MCF 10A (cell line): ENCODE results near the gene HOXA6. TPM values are rescaled to one million over a fixed set of nuclear protein-coding genes. Genes with fewer than 3 reads are reported as not detected.

Source experiments
- BruUV-seq: library from RNA; stranded (reverse); fragments of 400-500 nt; replicated peaks from 2 replicates; lab custom pipeline; 2021; lab: Mats Ljungman, UMichigan
- CTCF ChIA-PET: fragments of 300-600 bp; sonication (Branson Sonifier 250); formaldehyde crosslinking; extraction: SDS; loops from one replicate; lab custom pipeline; 2021; ENCODE audit warnings: antibody characterized with exemption, inconsistent platforms; lab: Yijun Ruan, JAX
- POLR2A ChIA-PET: fragments of 300-600, 350-650 bp; sonication (Branson Sonifier 250); formaldehyde crosslinking; extraction: SDS; loops from one replicate; lab custom pipeline; 2020; ENCODE audit warnings: antibody characterized with exemption, inconsistent platforms; lab: Yijun Ruan, JAX
- DNase-seq: peaks from one replicate; pipeline ENCODE4 v3.0.0-alpha.2; 2018; ENCODE audit not compliant: unreplicated experiment
- H3K27ac Mint-ChIP-seq: one replicate; pipeline ENCODE4 v1.8.0; 2022; ENCODE audit warnings: mild to moderate bottlenecking, low read depth, mixed read lengths; ENCODE audit not compliant: unreplicated experiment
- H3K27me3 Mint-ChIP-seq: one replicate; pipeline ENCODE4 v1.8.0; 2022; ENCODE audit warnings: mixed read lengths; ENCODE audit not compliant: insufficient read depth, unreplicated experiment
- H3K36me3 Mint-ChIP-seq: one replicate; pipeline ENCODE4 v1.8.0; 2022; ENCODE audit warnings: mild to moderate bottlenecking, moderate library complexity, mixed read lengths; ENCODE audit not compliant: insufficient read depth, unreplicated experiment
- H3K4me1 Mint-ChIP-seq: one replicate; pipeline ENCODE4 v1.8.0; 2022; ENCODE audit warnings: mixed read lengths; ENCODE audit not compliant: insufficient read depth, unreplicated experiment
- H3K4me3 Mint-ChIP-seq: one replicate; pipeline ENCODE4 v1.8.0; 2022; ENCODE audit warnings: mild to moderate bottlenecking, moderate library complexity, mixed read lengths; ENCODE audit not compliant: unreplicated experiment
- H3K9me3 Mint-ChIP-seq: one replicate; pipeline ENCODE4 v1.8.0; 2022; ENCODE audit warnings: mixed read lengths; ENCODE audit not compliant: unreplicated experiment
- intact Hi-C: fragments of 100-400 bp; cut with micrococcal nuclease; formaldehyde crosslinking; loops from 2 replicates; pipeline ENCODE4 v1.14.1; 2022
- total RNA-seq: library from RNA; stranded (reverse); gene quantifications from 2 replicates; pipeline ENCODE4 v1.2.3, GENCODE V29; 2022
- TF ChIP-seq, protein P1 (sequence below): fragments of 200-600 bp; IDR thresholded peaks from one replicate; pipeline ENCODE4 v1.8.0; 2022; ENCODE audit warnings: antibody characterized with exemption, mild to moderate bottlenecking; ENCODE audit not compliant: unreplicated experiment

The HOXA6 gene
- total RNA-seq, 1 experiment from 2014 or later, result 0.96 TPM

GRCh38 chr7:27165089-27165995 is 17.8 kb upstream of the HOXA6 start, which contains the start of gene HOXA9:
Gene HOXA9, minus strand, starts transcription at chr7:27165537. Its CDS starts 80 bp downstream, at chr7:27165457.
- H3K27me3 Mint-ChIP-seq, result no peaks in the 10 kb centered on the region
- H3K36me3 Mint-ChIP-seq, result peaks cover 8% of the 10 kb centered on the region
- peak within 1 kb of the TSS; percentile 72 for H3K27ac Mint-ChIP-seq
- TF ChIP-seq, protein P1, sequence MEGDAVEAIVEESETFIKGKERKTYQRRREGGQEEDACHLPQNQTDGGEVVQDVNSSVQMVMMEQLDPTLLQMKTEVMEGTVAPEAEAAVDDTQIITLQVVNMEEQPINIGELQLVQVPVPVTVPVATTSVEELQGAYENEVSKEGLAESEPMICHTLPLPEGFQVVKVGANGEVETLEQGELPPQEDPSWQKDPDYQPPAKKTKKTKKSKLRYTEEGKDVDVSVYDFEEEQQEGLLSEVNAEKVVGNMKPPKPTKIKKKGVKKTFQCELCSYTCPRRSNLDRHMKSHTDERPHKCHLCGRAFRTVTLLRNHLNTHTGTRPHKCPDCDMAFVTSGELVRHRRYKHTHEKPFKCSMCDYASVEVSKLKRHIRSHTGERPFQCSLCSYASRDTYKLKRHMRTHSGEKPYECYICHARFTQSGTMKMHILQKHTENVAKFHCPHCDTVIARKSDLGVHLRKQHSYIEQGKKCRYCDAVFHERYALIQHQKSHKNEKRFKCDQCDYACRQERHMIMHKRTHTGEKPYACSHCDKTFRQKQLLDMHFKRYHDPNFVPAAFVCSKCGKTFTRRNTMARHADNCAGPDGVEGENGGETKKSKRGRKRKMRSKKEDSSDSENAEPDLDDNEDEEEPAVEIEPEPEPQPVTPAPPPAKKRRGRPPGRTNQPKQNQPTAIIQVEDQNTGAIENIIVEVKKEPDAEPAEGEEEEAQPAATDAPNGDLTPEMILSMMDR, result no peak
- peak within 1 kb of the TSS; percentile 84 for H3K4me3 Mint-ChIP-seq
- H3K9me3 Mint-ChIP-seq, result no peaks in the 10 kb centered on the region
- peaks cover 8% of the 10 kb centered on the region for H3K4me1 Mint-ChIP-seq
- DNase-seq, result peak; percentile 82
- intact Hi-C loops, result no loop called here
- CTCF ChIA-PET, result interaction anchor here (0.7 to 1.6 kb wide), 4 partner anchors 15 to 493 kb away, joined by 3 to 7 read pairs (median 4); partner anchors contain the start of gene HOXA5
- no TSS peak for BruUV-seq
- POLR2A ChIA-PET, result interaction anchor here (0.6 to 5.1 kb wide), 7 partner anchors 14 to 486 kb away, joined by 3 to 49 read pairs (median 3); partner anchors contain the start of gene HOXA5

- H3K27me3 Mint-ChIP-seq, result no peaks in the 10 kb centered on the region
- intact Hi-C loops, result no loop called here
- DNase-seq, result peak; percentile 61
- H3K36me3 Mint-ChIP-seq, result peaks cover 13% of the 10 kb centered on the region
- ChIA-PET CTCF (interaction anchor here (0.7 kb wide), 2 partner anchors 64 to 310 kb away, joined by 3 read pairs; no protein-coding TSS in a partner anchor), POLR2A (interaction anchor here (0.6 to 5.1 kb wide), 12 partner anchors 7 to 590 kb away, joined by 3 to 65 read pairs (median 12); partner anchors contain the start of genes HOXA5, HOXA6 and TAX1BP1)
- TF ChIP-seq, protein P1, result no peak
- peak overlapping the region; percentile 72 for H3K27ac Mint-ChIP-seq
- peaks cover 13% of the 10 kb centered on the region for H3K4me1 Mint-ChIP-seq
- no TSS peak for BruUV-seq
- H3K4me3 Mint-ChIP-seq, result peak overlapping the region; percentile 84
- H3K9me3 Mint-ChIP-seq, result no peaks in the 10 kb centered on the region
Observed at GRCh38 chr7:27164367-27165088, 17.0 kb upstream of the HOXA6 start.

DNA sequence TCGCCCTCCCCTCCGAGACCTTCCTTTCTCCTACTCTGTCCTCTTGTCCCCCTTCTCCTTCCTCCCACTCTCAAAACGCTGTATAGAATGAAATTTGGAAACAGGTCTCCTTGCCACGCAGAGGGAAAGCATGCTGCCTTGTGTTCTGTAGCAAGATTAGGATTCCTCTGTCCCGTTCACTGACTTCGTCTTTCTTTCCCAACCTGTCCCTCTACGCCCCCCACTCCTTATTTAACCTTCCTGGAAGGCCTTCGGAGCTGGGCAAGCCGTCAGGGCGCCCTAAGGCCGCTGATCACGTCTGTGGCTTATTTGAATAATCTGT is 16.4 kb upstream of the HOXA6 start:
- H3K4me3 Mint-ChIP-seq, result peak overlapping the region; percentile 84

More for the DNA sequence above, 16.4 kb upstream of the HOXA6 start:
- H3K4me1 Mint-ChIP-seq, result peaks cover 12% of the 10 kb centered on the region
- no peaks in the 10 kb centered on the region for H3K9me3 Mint-ChIP-seq
- peak overlapping the region; percentile 72 for H3K27ac Mint-ChIP-seq
- no TSS peak for BruUV-seq
- ChIA-PET CTCF (interaction anchor here (0.7 kb wide), 2 partner anchors 64 to 309 kb away, joined by 3 read pairs; no protein-coding TSS in a partner anchor), POLR2A (interaction anchor here (0.6 to 5.1 kb wide), 11 partner anchors 8 to 590 kb away, joined by 3 to 65 read pairs (median 18); partner anchors contain the start of genes HOXA5, HOXA6 and TAX1BP1)
- H3K27me3 Mint-ChIP-seq, result no peaks in the 10 kb centered on the region
- peaks cover 15% of the 10 kb centered on the region for H3K36me3 Mint-ChIP-seq
- TF ChIP-seq, protein P1, result no peak
- intact Hi-C loops, result no loop called here
- no peak for DNase-seq
